Measurements from ENCODE around the gene PDPN. TPM values are rescaled to one million over a fixed set of nuclear protein-coding genes. Genes with fewer than 3 reads are reported as not detected.

The PDPN gene
- total and polyA plus RNA-seq, 2 donors = 5.4 to 11.8 TPM

- H3K27ac ChIP-seq (ENCODE audit: low read depth in 1 of 2, low read length in 1 of 2) = no peak overlapping the region
- peaks cover 0 to 4% of the 10 kb centered on the region in 2 donors for H3K4me1 ChIP-seq (ENCODE audit: control insufficient read depth in 2 of 2, insufficient read depth in 2 of 2, low read length in 2 of 2)
- no peak overlapping the region for H3K4me3 ChIP-seq (ENCODE audit: low read length in 2 of 2)
- peaks cover 56 to 69% of the 10 kb centered on the region in 2 donors for H3K27me3 ChIP-seq (ENCODE audit: control insufficient read depth in 2 of 2, insufficient read depth in 1 of 2, low read length in 1 of 2)
- no peak for DNase-seq (ENCODE audit: low read depth in 6 of 9, low spot score in 9 of 9)
- 59% methylated on average over 11 of the region's 11 CpGs for WGBS
- no peaks in the 10 kb centered on the region for H3K36me3 ChIP-seq (ENCODE audit: control insufficient read depth in 2 of 2, insufficient read depth in 2 of 2, low read length in 1 of 2)
- H3K9me3 ChIP-seq (ENCODE audit: control insufficient read depth in 2 of 2, insufficient read depth in 1 of 2, low read length in 1 of 2) = no peaks in the 10 kb centered on the region
These were observed 1.4 kb downstream of the PDPN start for GRCh38 chr1:13584876-13585611.

- no peak for DNase-seq (ENCODE audit: low read depth in 6 of 9, low spot score in 9 of 9)
- Histone ChIP-seq H3K36me3 (ENCODE audit: control insufficient read depth in 2 of 2, insufficient read depth in 2 of 2, low read length in 1 of 2) (no peaks in the 10 kb centered on the region), H3K27ac (ENCODE audit: low read depth in 1 of 2, low read length in 1 of 2) (peak overlapping the region in 1 of 2 donors; percentile 18), H3K27me3 (ENCODE audit: control insufficient read depth in 2 of 2, insufficient read depth in 1 of 2, low read length in 1 of 2) (peaks cover 53 to 69% of the 10 kb centered on the region in 2 donors), H3K4me1 (ENCODE audit: control insufficient read depth in 2 of 2, insufficient read depth in 2 of 2, low read length in 2 of 2) (peaks cover 0 to 4% of the 10 kb centered on the region in 2 donors), H3K9me3 (ENCODE audit: control insufficient read depth in 2 of 2, insufficient read depth in 1 of 2, low read length in 1 of 2) (no peaks in the 10 kb centered on the region), H3K4me3 (ENCODE audit: low read length in 2 of 2) (no peak overlapping the region)
- 46% methylated on average over 9 of the region's 9 CpGs for whole genome bisulfite sequencing
These were observed 2.0 kb downstream of the PDPN start for GRCh38 chr1:13585612-13585991.

GRCh38 chr1:13586001-13586400, 2.4 kb downstream of the PDPN start:
- Histone ChIP-seq H3K36me3 (ENCODE audit: control insufficient read depth in 2 of 2, insufficient read depth in 2 of 2, low read length in 1 of 2) (no peaks in the 10 kb centered on the region), H3K4me3 (ENCODE audit: low read length in 2 of 2) (no peak overlapping the region), H3K4me1 (ENCODE audit: control insufficient read depth in 2 of 2, insufficient read depth in 2 of 2, low read length in 2 of 2) (peaks cover 0 to 4% of the 10 kb centered on the region in 2 donors), H3K9me3 (ENCODE audit: control insufficient read depth in 2 of 2, insufficient read depth in 1 of 2, low read length in 1 of 2) (no peaks in the 10 kb centered on the region), H3K27ac (ENCODE audit: low read depth in 1 of 2, low read length in 1 of 2) (peak overlapping the region in 1 of 2 donors; percentile 25), H3K27me3 (ENCODE audit: control insufficient read depth in 2 of 2, insufficient read depth in 1 of 2, low read length in 1 of 2) (peaks cover 52 to 65% of the 10 kb centered on the region in 2 donors)
- DNase-seq (ENCODE audit: low read depth in 6 of 9, low spot score in 9 of 9) = no peak
- WGBS = 76% methylated on average over 7 of the region's 7 CpGs

- 69% methylated on average over 9 of the region's 9 CpGs for WGBS
- Histone ChIP-seq H3K27me3 (ENCODE audit: control insufficient read depth in 2 of 2, insufficient read depth in 1 of 2, low read length in 1 of 2) (peaks cover 39 to 51% of the 10 kb centered on the region in 2 donors), H3K9me3 (ENCODE audit: control insufficient read depth in 2 of 2, insufficient read depth in 1 of 2, low read length in 1 of 2) (no peaks in the 10 kb centered on the region), H3K27ac (ENCODE audit: low read depth in 1 of 2, low read length in 1 of 2) (peak overlapping the region in 1 of 2 donors; percentile 32), H3K36me3 (ENCODE audit: control insufficient read depth in 2 of 2, insufficient read depth in 2 of 2, low read length in 1 of 2) (no peaks in the 10 kb centered on the region), H3K4me3 (ENCODE audit: low read length in 2 of 2) (no peak overlapping the region), H3K4me1 (ENCODE audit: control insufficient read depth in 2 of 2, insufficient read depth in 2 of 2, low read length in 2 of 2) (peaks cover 0 to 4% of the 10 kb centered on the region in 2 donors)
- DNase-seq (ENCODE audit: low read depth in 6 of 9, low spot score in 9 of 9) = no peak
These were observed 3.8 kb downstream of the PDPN start for GRCh38 chr1:13587256-13588030.

GRCh38 chr1:13588946-13589796, 5.5 kb downstream of the PDPN start:
- no peaks in the 10 kb centered on the region for H3K36me3 ChIP-seq (ENCODE audit: control insufficient read depth in 2 of 2, insufficient read depth in 2 of 2, low read length in 1 of 2)
- no peak for DNase-seq (ENCODE audit: low read depth in 6 of 9, low spot score in 9 of 9)
- H3K4me3 ChIP-seq (ENCODE audit: low read length in 2 of 2) = no peak overlapping the region
- H3K4me1 ChIP-seq (ENCODE audit: control insufficient read depth in 2 of 2, insufficient read depth in 2 of 2, low read length in 2 of 2) = peaks cover 0 to 4% of the 10 kb centered on the region in 2 donors
- H3K27ac ChIP-seq (ENCODE audit: low read depth in 1 of 2, low read length in 1 of 2) = no peak overlapping the region
- peaks cover 23 to 34% of the 10 kb centered on the region in 2 donors for H3K27me3 ChIP-seq (ENCODE audit: control insufficient read depth in 2 of 2, insufficient read depth in 1 of 2, low read length in 1 of 2)
- WGBS = 87% methylated on average over 11 of the region's 11 CpGs
- H3K9me3 ChIP-seq (ENCODE audit: control insufficient read depth in 2 of 2, insufficient read depth in 1 of 2, low read length in 1 of 2) = no peaks in the 10 kb centered on the region

GRCh38 chr1:13590486-13590885, 6.9 kb downstream of the PDPN start:
- 86% methylated on average over 7 of the region's 7 CpGs for WGBS
- Histone ChIP-seq H3K27me3 (ENCODE audit: control insufficient read depth in 2 of 2, insufficient read depth in 1 of 2, low read length in 1 of 2) (peaks cover 10 to 20% of the 10 kb centered on the region in 2 donors), H3K4me1 (ENCODE audit: control insufficient read depth in 2 of 2, insufficient read depth in 2 of 2, low read length in 2 of 2) (peaks cover 0 to 6% of the 10 kb centered on the region in 2 donors), H3K36me3 (ENCODE audit: control insufficient read depth in 2 of 2, insufficient read depth in 2 of 2, low read length in 1 of 2) (no peaks in the 10 kb centered on the region), H3K4me3 (ENCODE audit: low read length in 2 of 2) (no peak overlapping the region), H3K27ac (ENCODE audit: low read depth in 1 of 2, low read length in 1 of 2) (no peak overlapping the region), H3K9me3 (ENCODE audit: control insufficient read depth in 2 of 2, insufficient read depth in 1 of 2, low read length in 1 of 2) (no peaks in the 10 kb centered on the region)
- DNase-seq (ENCODE audit: low read depth in 6 of 9, low spot score in 9 of 9) = no peak

- H3K27me3 ChIP-seq (ENCODE audit: control insufficient read depth in 2 of 2, insufficient read depth in 1 of 2, low read length in 1 of 2) = no peaks in the 10 kb centered on the region
- H3K4me1 ChIP-seq (ENCODE audit: control insufficient read depth in 2 of 2, insufficient read depth in 2 of 2, low read length in 2 of 2) = peaks cover 0 to 3% of the 10 kb centered on the region in 2 donors
- no peaks in the 10 kb centered on the region for H3K36me3 ChIP-seq (ENCODE audit: control insufficient read depth in 2 of 2, insufficient read depth in 2 of 2, low read length in 1 of 2)
- H3K27ac ChIP-seq (ENCODE audit: low read depth in 1 of 2, low read length in 1 of 2) = peak overlapping the region in 1 of 2 donors; percentile 54
- no peak overlapping the region for H3K4me3 ChIP-seq (ENCODE audit: low read length in 2 of 2)
- no peak for DNase-seq (ENCODE audit: low read depth in 6 of 9, low spot score in 9 of 9)
- H3K9me3 ChIP-seq (ENCODE audit: control insufficient read depth in 2 of 2, insufficient read depth in 1 of 2, low read length in 1 of 2) = no peaks in the 10 kb centered on the region
- WGBS = 59% methylated on average over 10 of the region's 10 CpGs
These were observed 10.0 kb downstream of the PDPN start for GRCh38 chr1:13593511-13594131.

- Histone ChIP-seq H3K27ac (ENCODE audit: low read depth in 1 of 2, low read length in 1 of 2) (no peak overlapping the region), H3K27me3 (ENCODE audit: control insufficient read depth in 2 of 2, insufficient read depth in 1 of 2, low read length in 1 of 2) (no peaks in the 10 kb centered on the region), H3K36me3 (ENCODE audit: control insufficient read depth in 2 of 2, insufficient read depth in 2 of 2, low read length in 1 of 2) (no peaks in the 10 kb centered on the region), H3K4me3 (ENCODE audit: low read length in 2 of 2) (no peak overlapping the region), H3K4me1 (ENCODE audit: control insufficient read depth in 2 of 2, insufficient read depth in 2 of 2, low read length in 2 of 2) (peaks cover 0 to 3% of the 10 kb centered on the region in 2 donors), H3K9me3 (ENCODE audit: control insufficient read depth in 2 of 2, insufficient read depth in 1 of 2, low read length in 1 of 2) (no peaks in the 10 kb centered on the region)
- 93% methylated on average over 10 of the region's 10 CpGs for WGBS
- no peak for DNase-seq (ENCODE audit: low read depth in 6 of 9, low spot score in 9 of 9)
These were observed 11.8 kb downstream of the PDPN start for GRCh38 chr1:13595411-13595810.
